Natural killer cell treated with Interleukin-12 subunit alpha and Interleukin-12 subunit beta and Interleukin-15 and Interleukin-18, amount 100 ng/mL, for 72 hours (primary cell): ENCODE data around the gene ZNF142. TPM values are rescaled to one million over a fixed set of nuclear protein-coding genes. Genes with fewer than 3 reads are reported as not detected.
"Not testable (repeated sequence)": the region's sequence is repeated elsewhere in the genome, so short reads cannot be mapped to it uniquely, and the experiment has no call there.

Experiments used
- ATAC-seq, 2 donors: fragments of 150-1000 bp; cut with Tn5 transposase in 1 of 2; sonication (Bioruptor Pico), chemical (Tn5 transposase) in 1 of 2; 2 replicates each; pipeline ENCODE4 v1.10.0; 2021
- DNase-seq: peaks from one replicate; pipeline ENCODE4 v3.0.0; 2022; ENCODE audit warnings: low spot score
- H3K27ac Mint-ChIP-seq, 2 donors: 1 replicate in 1 of 2; 2 replicates in 1 of 2; pipeline ENCODE4 v1.8.0; 2022; ENCODE audit warnings: mixed read lengths in 2 of 2, mild to moderate bottlenecking in 1 of 2, moderate library complexity in 1 of 2
- H3K27me3 Mint-ChIP-seq, 2 donors: 1 replicate in 1 of 2; 2 replicates in 1 of 2; pipeline ENCODE4 v1.8.0; 2022; ENCODE audit warnings: mixed read lengths in 2 of 2
- H3K36me3 Mint-ChIP-seq: one replicate; pipeline ENCODE4 v1.8.0; 2022; ENCODE audit warnings: mixed read lengths
- H3K4me1 Mint-ChIP-seq, 2 donors: 1 replicate in 1 of 2; 2 replicates in 1 of 2; pipeline ENCODE4 v1.8.0; 2022; ENCODE audit warnings: low read depth in 2 of 2, mixed read lengths in 2 of 2, mild to moderate bottlenecking in 1 of 2
- H3K4me3 Mint-ChIP-seq: one replicate; pipeline ENCODE4 v1.8.0; 2022; ENCODE audit warnings: mixed read lengths
- H3K9me3 Mint-ChIP-seq: 2 replicates; pipeline ENCODE4 v1.8.0; 2022; ENCODE audit warnings: mixed read lengths
- total RNA-seq, 2 donors: library from RNA; stranded (reverse); gene quantifications; one replicate each; pipeline ENCODE4 v1.2.3, GENCODE V29; 2022

The ZNF142 gene
- 10 to 100 TPM; 51.1 to 86.6 TPM for total RNA-seq

GRCh38 chr2:218659258-218659987 is at the start of gene ZNF142, which contains the start of gene BCS1L:
TSS of gene ZNF142 (minus strand) at chr2:218659623. CDS start at chr2:218656429, 3,194 bp downstream.
TSS of gene BCS1L (plus strand) at chr2:218659683. CDS start at chr2:218660988, 1,305 bp downstream.
- Mint-ChIP-seq H3K27me3 (no peaks in the 10 kb centered on the region), H3K4me3 (peak within 1 kb of the TSS; percentile 93), H3K36me3 (peaks cover 16% of the 10 kb centered on the region), H3K4me1 (peaks cover 32 to 36% of the 10 kb centered on the region in 2 donors), H3K9me3 (no peaks in the 10 kb centered on the region), H3K27ac (peak within 1 kb of the TSS; percentile 58 to 84)
- ATAC-seq (peak; percentile 98 to 99), DNase-seq (peak; percentile 95)

GRCh38 chr2:218708086-218708485 is 48.7 kb upstream of the ZNF142 start:
- DNase-seq, result no peak
- no peaks in the 10 kb centered on the region for H3K36me3 Mint-ChIP-seq
- H3K27ac Mint-ChIP-seq, result no peak overlapping the region
- peaks cover 0 to 3% of the 10 kb centered on the region in 2 donors for H3K27me3 Mint-ChIP-seq
- ATAC-seq, result no peak
- no peaks in the 10 kb centered on the region for H3K9me3 Mint-ChIP-seq
- H3K4me1 Mint-ChIP-seq, result peaks cover 10 to 20% of the 10 kb centered on the region in 2 donors
- peak overlapping the region; percentile 24 for H3K4me3 Mint-ChIP-seq

- ATAC-seq (no peak), DNase-seq (no peak)
- Mint-ChIP-seq H3K27ac (no peak overlapping the region), H3K36me3 (no peaks in the 10 kb centered on the region), H3K4me3 (no peak overlapping the region), H3K9me3 (no peaks in the 10 kb centered on the region), H3K4me1 (peaks cover 0 to 8% of the 10 kb centered on the region in 2 donors), H3K27me3 (peaks cover 0 to 3% of the 10 kb centered on the region in 2 donors)
Measured at GRCh38 chr2:218703341-218703740, 43.9 kb upstream of the ZNF142 start.

- ATAC-seq, result no peak
- H3K4me1 Mint-ChIP-seq, result no peaks in the 10 kb centered on the region
- no peaks in the 10 kb centered on the region for H3K36me3 Mint-ChIP-seq
- H3K27ac Mint-ChIP-seq, result no peak overlapping the region
- H3K4me3 Mint-ChIP-seq, result no peak overlapping the region
- no peaks in the 10 kb centered on the region for H3K9me3 Mint-ChIP-seq
- DNase-seq, result no peak
- no peaks in the 10 kb centered on the region for H3K27me3 Mint-ChIP-seq
Measured at GRCh38 chr2:218701806-218702205, 42.4 kb upstream of the ZNF142 start.

GRCh38 chr2:218698885-218699284 is 39.5 kb upstream of the ZNF142 start:
- H3K27ac Mint-ChIP-seq, result no peak overlapping the region
- no peak for DNase-seq
- ATAC-seq, result peak in 1 of 2 donors; percentile 43
- H3K9me3 Mint-ChIP-seq, result no peaks in the 10 kb centered on the region
- H3K27me3 Mint-ChIP-seq, result no peaks in the 10 kb centered on the region
- H3K4me3 Mint-ChIP-seq, result no peak overlapping the region
- H3K4me1 Mint-ChIP-seq, result no peaks in the 10 kb centered on the region
- no peaks in the 10 kb centered on the region for H3K36me3 Mint-ChIP-seq

- H3K4me3 Mint-ChIP-seq, result no peak overlapping the region
- ATAC-seq (no peak), DNase-seq (no peak)
- H3K27ac Mint-ChIP-seq, result no peak overlapping the region
- no peaks in the 10 kb centered on the region for H3K4me1 Mint-ChIP-seq
- H3K27me3 Mint-ChIP-seq, result no peaks in the 10 kb centered on the region
- no peaks in the 10 kb centered on the region for H3K9me3 Mint-ChIP-seq
- no peaks in the 10 kb centered on the region for H3K36me3 Mint-ChIP-seq
Measured at GRCh38 chr2:218694405-218695145, 35.2 kb upstream of the ZNF142 start.

GRCh38 chr2:218691234-218691633 is 31.8 kb upstream of the ZNF142 start:
- DNase-seq (no peak), ATAC-seq (no peak)
- Mint-ChIP-seq H3K27ac (no peak overlapping the region), H3K4me1 (no peaks in the 10 kb centered on the region), H3K36me3 (no peaks in the 10 kb centered on the region), H3K4me3 (no peak overlapping the region), H3K27me3 (no peaks in the 10 kb centered on the region), H3K9me3 (no peaks in the 10 kb centered on the region)

- not testable (repeated sequence) for H3K4me3 Mint-ChIP-seq, H3K27ac Mint-ChIP-seq, H3K27me3 Mint-ChIP-seq, DNase-seq, H3K36me3 Mint-ChIP-seq, H3K9me3 Mint-ChIP-seq, ATAC-seq, H3K4me1 Mint-ChIP-seq
Measured at GRCh38 chr2:218687400-218688060, 28.1 kb upstream of the ZNF142 start.

GRCh38 chr2:218680061-218680460 is 20.6 kb upstream of the ZNF142 start:
- H3K27ac Mint-ChIP-seq, result no peak overlapping the region
- H3K4me3 Mint-ChIP-seq, result no peak overlapping the region
- H3K4me1 Mint-ChIP-seq, result no peaks in the 10 kb centered on the region
- no peaks in the 10 kb centered on the region for H3K9me3 Mint-ChIP-seq
- DNase-seq (no peak), ATAC-seq (no peak)
- H3K36me3 Mint-ChIP-seq, result peaks cover 4% of the 10 kb centered on the region
- H3K27me3 Mint-ChIP-seq, result no peaks in the 10 kb centered on the region

- H3K27ac Mint-ChIP-seq, result no peak overlapping the region
- DNase-seq, result no peak
- H3K36me3 Mint-ChIP-seq, result no peaks in the 10 kb centered on the region
- ATAC-seq, result no peak
- no peaks in the 10 kb centered on the region for H3K27me3 Mint-ChIP-seq
- H3K4me1 Mint-ChIP-seq, result no peaks in the 10 kb centered on the region
- H3K4me3 Mint-ChIP-seq, result no peak overlapping the region
- no peaks in the 10 kb centered on the region for H3K9me3 Mint-ChIP-seq
Measured at GRCh38 chr2:218679119-218679518, 19.7 kb upstream of the ZNF142 start.

- Mint-ChIP-seq H3K4me1 (peaks cover 18 to 19% of the 10 kb centered on the region in 2 donors), H3K27me3 (no peaks in the 10 kb centered on the region), H3K4me3 (peak within 1 kb of the TSS; percentile 96), H3K27ac (peak within 1 kb of the TSS; percentile 95 to 99), H3K9me3 (no peaks in the 10 kb centered on the region), H3K36me3 (no peaks in the 10 kb centered on the region)
- ATAC-seq (peak; percentile 97), DNase-seq (peak; percentile 87)
Measured at GRCh38 chr2:218671654-218672566, 12.5 kb upstream of the ZNF142 start, which contains the start of the genes RNF25 and STK36. TSS of gene RNF25 (minus strand) at chr2:218672002. CDS start at chr2:218671970, 32 bp downstream. TSS of gene STK36 (plus strand) at chr2:218672086. CDS start at chr2:218672830, 744 bp downstream.

- Mint-ChIP-seq H3K27ac (peak overlapping the region; percentile 95 to 99), H3K9me3 (no peaks in the 10 kb centered on the region), H3K4me1 (peaks cover 18 to 19% of the 10 kb centered on the region in 2 donors), H3K27me3 (no peaks in the 10 kb centered on the region), H3K4me3 (peak overlapping the region; percentile 96), H3K36me3 (no peaks in the 10 kb centered on the region)
- ATAC-seq, result no peak
- no peak for DNase-seq
Measured at GRCh38 chr2:218671097-218671653, 11.8 kb upstream of the ZNF142 start.
